ENCODE data around the gene MED16.
"Not testable (repeated sequence)": the region's sequence is repeated elsewhere in the genome, so short reads cannot be mapped to it uniquely, and the experiment has no call there.

MED16 gene

GRCh38 chr19:852136-853013 lies 40.6 kb downstream of the MED16 start, which contains the start of gene ELANE:
ELANE (plus strand) TSS chr19:852303; CDS start chr19:852329, 26 bp downstream.
- Histone ChIP-seq H3K4me1 (ENCODE audit: control extremely low read depth in 1 of 4, control insufficient read depth in 4 of 4, insufficient read depth in 4 of 4, low read length in 3 of 4) (peaks cover 0 to 6% (median 4%) of the 10 kb centered on the region in 4 experiments), H3K9me3 (ENCODE audit: control extremely low read depth in 1 of 5, control insufficient read depth in 4 of 5, insufficient read depth in 2 of 5, low read depth in 1 of 5, low read length in 4 of 5) (no peaks in the 10 kb centered on the region), H3K4me3 (ENCODE audit: control insufficient read depth in 1 of 7, extremely low read depth in 1 of 7, insufficient read depth in 4 of 7, low read depth in 2 of 7, low read length in 6 of 7) (no peak within 1 kb of the TSS), H3K27ac (ENCODE audit: insufficient read depth in 1 of 2, low read depth in 1 of 2, low read length in 2 of 2, poor library complexity in 1 of 2, severe bottlenecking in 2 of 2) (no peak within 1 kb of the TSS), H3K36me3 (ENCODE audit: control insufficient read depth in 4 of 4, insufficient read depth in 4 of 4, low read length in 3 of 4) (no peaks in the 10 kb centered on the region), H3K27me3 (replicated peaks in 2 of 5; ENCODE audit: control insufficient read depth in 4 of 5, insufficient read depth in 5 of 5, low read length in 4 of 5) (peaks cover 0 to 58% (median 7%) of the 10 kb centered on the region in 5 experiments)
- 64% methylated on average over 36 of the region's 55 CpGs for WGBS (ENCODE audit: insufficient coverage)
- ChIA-PET CTCF (interaction anchor here (3.3 kb wide), 1 partner anchor 82 kb away, joined by 9 read pairs; no protein-coding TSS in a partner anchor), POLR2A (no interaction called here)
- no peak for DNase-seq

- Histone ChIP-seq H3K36me3 (ENCODE audit: control insufficient read depth in 4 of 4, insufficient read depth in 4 of 4, low read length in 3 of 4) (no peaks in the 10 kb centered on the region), H3K4me1 (ENCODE audit: control extremely low read depth in 1 of 4, control insufficient read depth in 4 of 4, insufficient read depth in 4 of 4, low read length in 3 of 4) (peaks cover 0 to 6% (median 4%) of the 10 kb centered on the region in 4 experiments), H3K9me3 (ENCODE audit: control extremely low read depth in 1 of 5, control insufficient read depth in 4 of 5, insufficient read depth in 2 of 5, low read depth in 1 of 5, low read length in 4 of 5) (no peaks in the 10 kb centered on the region), H3K4me3 (ENCODE audit: control insufficient read depth in 1 of 7, extremely low read depth in 1 of 7, insufficient read depth in 4 of 7, low read depth in 2 of 7, low read length in 6 of 7) (no peak overlapping the region), H3K27ac (ENCODE audit: insufficient read depth in 1 of 2, low read depth in 1 of 2, low read length in 2 of 2, poor library complexity in 1 of 2, severe bottlenecking in 2 of 2) (no peak overlapping the region), H3K27me3 (replicated peaks in 2 of 5; ENCODE audit: control insufficient read depth in 4 of 5, insufficient read depth in 5 of 5, low read length in 4 of 5) (peaks cover 3 to 69% (median 8%) of the 10 kb centered on the region in 5 experiments)
- 59% methylated on average over 10 of the region's 13 CpGs for WGBS (ENCODE audit: insufficient coverage)
- CTCF ChIA-PET, result interaction anchor here (2.3 to 3.3 kb wide), 2 partner anchors 12 to 81 kb away, joined by 7 to 9 read pairs; no protein-coding TSS in a partner anchor
- DNase-seq, result no peak
- POLR2A ChIA-PET, result interaction anchor here (0.5 kb wide), 2 partner anchors 35 to 1131 kb away, joined by 3 read pairs; no protein-coding TSS in a partner anchor
These were observed 42.0 kb downstream of the MED16 start for GRCh38 chr19:850979-851335.

GRCh38 chr19:850221-850978 lies 42.6 kb downstream of the MED16 start:
- Histone ChIP-seq H3K9me3 (ENCODE audit: control extremely low read depth in 1 of 5, control insufficient read depth in 4 of 5, insufficient read depth in 2 of 5, low read depth in 1 of 5, low read length in 4 of 5) (no peaks in the 10 kb centered on the region), H3K27ac (ENCODE audit: insufficient read depth in 1 of 2, low read depth in 1 of 2, low read length in 2 of 2, poor library complexity in 1 of 2, severe bottlenecking in 2 of 2) (no peak overlapping the region), H3K27me3 (replicated peaks in 2 of 5; ENCODE audit: control insufficient read depth in 4 of 5, insufficient read depth in 5 of 5, low read length in 4 of 5) (peaks cover 3 to 73% (median 10%) of the 10 kb centered on the region in 5 experiments), H3K4me1 (ENCODE audit: control extremely low read depth in 1 of 4, control insufficient read depth in 4 of 4, insufficient read depth in 4 of 4, low read length in 3 of 4) (peaks cover 0 to 6% (median 4%) of the 10 kb centered on the region in 4 experiments), H3K4me3 (ENCODE audit: control insufficient read depth in 1 of 7, extremely low read depth in 1 of 7, insufficient read depth in 4 of 7, low read depth in 2 of 7, low read length in 6 of 7) (no peak overlapping the region), H3K36me3 (ENCODE audit: control insufficient read depth in 4 of 4, insufficient read depth in 4 of 4, low read length in 3 of 4) (no peaks in the 10 kb centered on the region)
- ChIA-PET POLR2A (interaction anchor here (0.5 kb wide), 1 partner anchor 1132 kb away, joined by 3 read pairs; no protein-coding TSS in a partner anchor), CTCF (interaction anchor here (2.3 to 3.3 kb wide), 2 partner anchors 13 to 80 kb away, joined by 7 to 9 read pairs; no protein-coding TSS in a partner anchor)
- DNase-seq, result peak in 2 of 3 donors; percentile 53 to 58
- whole genome bisulfite sequencing (ENCODE audit: insufficient coverage), result 22% methylated on average over 25 of the region's 28 CpGs

DNA sequence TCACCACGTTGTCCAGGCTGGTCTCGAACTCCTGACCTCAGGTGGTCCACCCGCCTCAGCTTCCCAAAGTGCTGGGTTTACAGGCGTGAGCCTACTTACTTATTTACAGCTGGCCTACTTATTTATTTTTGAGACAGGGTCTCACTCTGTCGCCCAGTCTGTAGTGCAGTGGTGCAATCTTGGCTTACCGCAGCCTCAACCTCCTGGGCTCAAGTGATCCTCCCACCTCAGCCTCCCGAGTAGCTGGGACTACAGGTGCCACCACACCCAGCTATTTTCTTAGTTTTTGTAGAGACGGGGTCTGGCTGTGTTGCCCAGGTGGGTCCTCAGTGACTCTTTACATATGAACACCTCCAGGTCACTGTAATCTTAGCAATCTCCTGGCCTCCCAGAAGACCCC lies 43.8 kb downstream of the MED16 start:
- CTCF ChIA-PET, result interaction anchor here (2.3 kb wide), 1 partner anchor 14 kb away, joined by 7 read pairs; no protein-coding TSS in a partner anchor
- H3K4me3 ChIP-seq (ENCODE audit: control insufficient read depth in 1 of 7, extremely low read depth in 1 of 7, insufficient read depth in 4 of 7, low read depth in 2 of 7, low read length in 6 of 7); H3K36me3 ChIP-seq (ENCODE audit: control insufficient read depth in 4 of 4, insufficient read depth in 4 of 4, low read length in 3 of 4); POLR2A ChIA-PET; H3K4me1 ChIP-seq (ENCODE audit: control extremely low read depth in 1 of 4, control insufficient read depth in 4 of 4, insufficient read depth in 4 of 4, low read length in 3 of 4); H3K9me3 ChIP-seq (ENCODE audit: control extremely low read depth in 1 of 5, control insufficient read depth in 4 of 5, insufficient read depth in 2 of 5, low read depth in 1 of 5, low read length in 4 of 5); H3K27ac ChIP-seq (ENCODE audit: insufficient read depth in 1 of 2, low read depth in 1 of 2, low read length in 2 of 2, poor library complexity in 1 of 2, severe bottlenecking in 2 of 2); DNase-seq: not testable (repeated sequence)
- 96% methylated on average over 7 of the region's 8 CpGs for WGBS (ENCODE audit: insufficient coverage)
- H3K27me3 ChIP-seq (replicated peaks in 2 of 5; ENCODE audit: control insufficient read depth in 4 of 5, insufficient read depth in 5 of 5, low read length in 4 of 5), result peaks cover 3 to 81% (median 13%) of the 10 kb centered on the region in 5 experiments

DNA sequence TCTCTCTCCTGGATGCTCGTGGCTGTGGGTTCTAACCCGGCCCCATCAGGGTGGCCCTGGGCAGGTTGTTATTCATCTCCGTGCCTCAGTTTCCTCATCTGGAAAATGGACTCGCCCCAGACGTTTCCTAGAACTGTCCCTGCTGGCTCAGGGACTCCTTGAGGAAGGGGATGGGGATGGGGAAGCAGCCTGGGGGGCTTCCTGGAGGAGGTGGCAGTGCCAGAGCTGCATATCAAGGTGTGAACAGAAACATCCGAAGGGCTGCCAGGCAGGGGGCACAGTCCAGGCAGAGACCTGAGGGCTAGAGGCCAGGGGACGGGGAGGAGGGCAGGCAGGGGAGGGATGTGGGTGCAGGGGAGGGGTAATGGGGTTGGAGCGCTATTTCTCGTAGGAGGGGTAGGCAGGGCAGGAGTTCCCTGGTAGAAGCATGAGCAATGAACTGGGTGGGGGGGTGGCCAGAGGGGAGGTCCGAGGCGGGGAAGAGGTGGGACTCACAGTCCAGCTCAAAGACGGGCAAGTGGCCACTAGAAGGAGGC lies 44.5 kb downstream of the MED16 start:
- H3K27me3 ChIP-seq (replicated peaks in 2 of 5; ENCODE audit: control insufficient read depth in 4 of 5, insufficient read depth in 5 of 5, low read length in 4 of 5), result peaks cover 3 to 84% (median 13%) of the 10 kb centered on the region in 5 experiments
- H3K9me3 ChIP-seq (ENCODE audit: control extremely low read depth in 1 of 5, control insufficient read depth in 4 of 5, insufficient read depth in 2 of 5, low read depth in 1 of 5, low read length in 4 of 5), result no peaks in the 10 kb centered on the region
- H3K4me3 ChIP-seq (ENCODE audit: control insufficient read depth in 1 of 7, extremely low read depth in 1 of 7, insufficient read depth in 4 of 7, low read depth in 2 of 7, low read length in 6 of 7), result no peak overlapping the region
- WGBS (ENCODE audit: insufficient coverage), result 28% methylated on average over 9 of the region's 12 CpGs
- peaks cover 0 to 14% (median 6%) of the 10 kb centered on the region in 4 experiments for H3K4me1 ChIP-seq (ENCODE audit: control extremely low read depth in 1 of 4, control insufficient read depth in 4 of 4, insufficient read depth in 4 of 4, low read length in 3 of 4)
- DNase-seq, result no peak
- H3K36me3 ChIP-seq (ENCODE audit: control insufficient read depth in 4 of 4, insufficient read depth in 4 of 4, low read length in 3 of 4), result no peaks in the 10 kb centered on the region
- POLR2A ChIA-PET, result no interaction called here
- no peak overlapping the region for H3K27ac ChIP-seq (ENCODE audit: insufficient read depth in 1 of 2, low read depth in 1 of 2, low read length in 2 of 2, poor library complexity in 1 of 2, severe bottlenecking in 2 of 2)
- CTCF ChIA-PET, result no interaction called here

GRCh38 chr19:845707-846521 lies 47.1 kb downstream of the MED16 start:
- Histone ChIP-seq H3K27ac (ENCODE audit: insufficient read depth in 1 of 2, low read depth in 1 of 2, low read length in 2 of 2, poor library complexity in 1 of 2, severe bottlenecking in 2 of 2) (no peak overlapping the region), H3K36me3 (ENCODE audit: control insufficient read depth in 4 of 4, insufficient read depth in 4 of 4, low read length in 3 of 4) (no peaks in the 10 kb centered on the region), H3K4me3 (ENCODE audit: control insufficient read depth in 1 of 7, extremely low read depth in 1 of 7, insufficient read depth in 4 of 7, low read depth in 2 of 7, low read length in 6 of 7) (no peak overlapping the region), H3K4me1 (ENCODE audit: control extremely low read depth in 1 of 4, control insufficient read depth in 4 of 4, insufficient read depth in 4 of 4, low read length in 3 of 4) (peaks cover 0 to 18% (median 9%) of the 10 kb centered on the region in 4 experiments), H3K9me3 (ENCODE audit: control extremely low read depth in 1 of 5, control insufficient read depth in 4 of 5, insufficient read depth in 2 of 5, low read depth in 1 of 5, low read length in 4 of 5) (no peaks in the 10 kb centered on the region), H3K27me3 (replicated peaks in 2 of 5; ENCODE audit: control insufficient read depth in 4 of 5, insufficient read depth in 5 of 5, low read length in 4 of 5) (peaks cover 3 to 77% (median 13%) of the 10 kb centered on the region in 5 experiments)
- DNase-seq, result no peak
- WGBS (ENCODE audit: insufficient coverage), result 82% methylated on average over 30 of the region's 37 CpGs
- POLR2A ChIA-PET, result no interaction called here
- CTCF ChIA-PET, result interaction anchor here (1.2 kb wide), 1 partner anchor 88 kb away, joined by 3 read pairs; no protein-coding TSS in a partner anchor
